ENCODE data around the gene USF2. TPM values are rescaled to one million over a fixed set of nuclear protein-coding genes. Genes with fewer than 3 reads are reported as not detected.
A peak's percentile ranks its signal among the peaks of the same experiment; 100 is the strongest.

Gene USF2
- polyA plus RNA-seq, 1 donor: 174 TPM

- DNase-seq: no peak
These were observed 6.5 kb upstream of the USF2 start for GRCh38 chr19:35262101-35262761.

DNA sequence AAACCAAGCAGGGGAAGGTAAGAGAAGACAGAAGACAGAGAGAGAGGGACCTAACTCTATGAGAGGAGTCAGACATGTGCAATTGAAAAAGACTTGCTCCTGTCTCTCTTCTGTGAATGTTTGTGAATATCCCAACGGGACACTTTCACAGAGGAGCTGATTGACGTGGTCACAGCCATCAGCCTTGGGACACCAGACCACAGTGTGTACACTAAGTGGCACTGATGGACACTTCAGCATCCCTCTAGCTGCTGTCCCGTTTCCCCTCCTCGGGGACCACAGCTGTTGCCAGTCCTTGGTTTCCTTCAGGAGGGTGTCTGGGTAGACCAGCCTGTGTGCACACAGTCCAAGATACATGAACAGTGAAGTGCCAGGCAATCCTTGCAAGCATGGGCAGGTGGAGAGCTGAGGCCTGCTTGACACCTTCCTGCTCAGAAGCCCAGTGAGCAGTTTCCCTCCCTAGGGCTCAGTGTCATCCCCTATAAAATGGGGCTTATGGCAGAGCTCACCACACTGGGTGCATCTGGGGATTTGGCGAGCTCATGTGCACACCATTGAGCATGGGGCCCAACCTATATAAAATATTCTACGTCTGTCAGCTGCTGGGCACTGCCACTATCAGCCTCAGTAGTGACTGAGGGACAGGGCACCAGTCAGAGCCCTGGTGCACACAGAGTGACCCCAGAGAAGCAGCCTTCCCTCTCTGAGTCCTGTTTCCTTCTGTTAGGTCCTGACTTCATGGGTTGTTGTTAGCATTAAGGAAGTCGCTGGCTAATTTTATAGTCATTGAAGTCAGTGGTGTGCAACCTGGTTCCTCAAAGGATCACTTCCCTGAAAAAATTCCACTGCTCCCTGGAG lies 4.3 kb upstream of the USF2 start:
- no peak for DNase-seq

DNA sequence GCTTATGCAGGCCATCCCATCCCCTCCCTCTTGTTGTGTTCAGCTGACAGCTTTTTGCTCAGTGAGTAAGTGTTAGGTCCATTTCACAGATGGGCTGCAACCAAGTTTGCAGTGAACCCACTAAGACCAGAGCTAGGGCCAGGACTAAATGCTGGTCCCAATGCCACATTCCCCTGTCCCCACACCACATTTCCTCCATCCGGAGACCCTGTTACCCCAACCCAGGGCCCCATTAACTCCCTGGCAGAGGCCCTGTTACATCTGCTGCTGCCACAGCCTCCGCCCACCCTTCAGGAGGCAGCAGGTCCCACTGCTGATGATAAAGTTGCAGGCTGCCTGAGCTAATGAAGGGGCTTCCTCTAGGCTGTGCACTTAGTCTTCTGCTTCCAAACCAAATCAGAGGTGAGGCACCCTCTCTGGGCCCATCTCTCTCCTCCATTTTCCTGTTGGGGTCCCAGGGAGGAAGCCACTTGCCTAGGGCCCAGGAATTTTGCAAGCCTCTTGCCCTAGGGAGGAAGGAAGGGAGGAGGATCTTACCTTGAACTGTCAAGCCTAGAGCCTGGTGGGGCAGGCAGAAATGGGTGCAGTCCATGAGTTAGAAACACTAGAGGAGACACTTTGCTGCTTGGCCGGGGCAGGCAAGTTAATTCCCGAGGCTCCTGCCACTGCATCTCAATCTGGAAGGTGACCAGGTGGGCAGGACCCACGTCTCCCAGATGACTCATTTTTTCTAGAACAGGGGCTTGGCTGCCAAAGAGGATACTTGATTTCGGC lies 3.4 kb upstream of the USF2 start:
- DNase-seq: no peak

- no peak for DNase-seq
These were observed 2.8 kb upstream of the USF2 start for GRCh38 chr19:35265900-35266519.

DNA sequence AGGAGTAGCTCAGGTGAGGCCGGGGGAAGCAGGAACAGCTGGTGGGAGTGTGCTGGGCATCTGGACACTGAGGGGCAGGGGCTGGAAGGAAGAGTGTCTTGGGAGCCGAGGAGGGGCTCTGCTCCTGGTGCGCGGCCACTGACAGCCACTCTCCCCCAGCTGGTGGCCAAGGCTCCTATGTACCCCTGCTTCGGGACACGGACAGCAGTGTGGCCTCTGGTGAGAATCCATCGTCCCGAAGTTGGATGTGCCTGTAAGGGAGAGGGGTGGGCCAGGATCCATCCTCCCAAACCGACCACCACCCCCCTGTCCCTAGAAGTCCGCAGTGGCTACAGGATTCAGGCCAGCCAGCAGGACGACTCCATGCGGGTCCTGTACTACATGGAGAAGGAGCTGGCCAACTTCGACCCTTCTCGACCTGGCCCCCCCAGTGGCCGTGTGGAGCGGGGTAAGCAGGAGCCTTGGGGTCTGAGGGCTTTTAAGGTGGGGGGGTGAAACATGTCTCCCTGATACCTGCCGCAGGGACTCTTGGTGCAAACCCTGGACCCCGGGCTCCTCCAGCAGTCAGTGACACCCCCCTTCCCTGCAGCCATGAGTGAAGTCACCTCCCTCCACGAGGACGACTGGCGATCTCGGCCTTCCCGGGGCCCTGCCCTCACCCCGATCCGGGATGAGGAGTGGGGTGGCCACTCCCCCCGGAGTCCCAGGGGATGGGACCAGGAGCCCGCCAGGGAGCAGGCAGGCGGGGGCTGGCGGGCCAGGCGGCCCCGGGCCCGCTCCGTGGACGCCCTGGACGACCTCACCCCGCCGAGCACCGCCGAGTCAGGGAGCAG lies 2.0 kb upstream of the USF2 start:
- no peak for DNase-seq

- DNase-seq: no peak
These were observed 1.4 kb upstream of the USF2 start for GRCh38 chr19:35267353-35267817.

DNA sequence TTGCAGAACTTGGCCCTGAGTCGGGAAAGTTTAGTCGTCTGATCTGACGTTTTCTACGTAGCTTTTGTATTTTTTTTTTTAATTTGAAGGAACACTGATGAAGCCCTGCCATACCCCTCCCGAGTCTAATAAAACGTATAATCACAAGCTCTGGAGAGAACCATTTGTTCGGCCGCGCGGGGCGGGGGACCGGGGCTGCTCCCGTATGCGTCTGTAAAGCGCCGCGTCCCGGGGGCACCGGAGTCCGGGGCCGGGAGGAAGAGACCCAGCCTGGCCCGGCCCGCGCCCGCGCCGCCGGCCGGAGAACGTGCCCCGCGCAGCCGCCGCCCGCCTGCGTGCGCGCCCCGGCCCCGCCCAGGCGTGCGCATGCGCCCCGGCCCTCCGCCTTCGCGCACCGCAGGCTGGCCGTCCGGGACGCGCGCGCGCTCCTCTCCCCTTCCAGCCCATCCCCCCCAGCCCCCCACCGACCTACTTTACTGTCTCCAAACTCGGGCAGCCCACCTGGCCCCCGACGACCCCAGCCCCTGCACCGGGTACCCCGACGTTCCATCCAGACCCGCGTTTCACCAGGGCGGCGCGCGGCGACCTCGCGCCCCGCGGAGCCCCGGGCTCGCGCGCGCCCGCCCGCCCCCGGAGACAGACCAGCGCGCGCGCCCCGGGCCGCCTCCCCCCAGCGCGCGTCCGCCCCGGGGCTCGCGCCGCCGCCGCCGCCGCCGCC lies 785 bp upstream of the USF2 start:
- peak; percentile 57 for DNase-seq

GRCh38 chr19:35269438-35270117 lies 816 bp downstream of the USF2 start:
- peak; percentile 84 for DNase-seq

- no peak for DNase-seq
These were observed 1.6 kb downstream of the USF2 start for GRCh38 chr19:35270381-35270811.

- no peak for DNase-seq
These were observed 2.8 kb downstream of the USF2 start for GRCh38 chr19:35271546-35271945.

DNA sequence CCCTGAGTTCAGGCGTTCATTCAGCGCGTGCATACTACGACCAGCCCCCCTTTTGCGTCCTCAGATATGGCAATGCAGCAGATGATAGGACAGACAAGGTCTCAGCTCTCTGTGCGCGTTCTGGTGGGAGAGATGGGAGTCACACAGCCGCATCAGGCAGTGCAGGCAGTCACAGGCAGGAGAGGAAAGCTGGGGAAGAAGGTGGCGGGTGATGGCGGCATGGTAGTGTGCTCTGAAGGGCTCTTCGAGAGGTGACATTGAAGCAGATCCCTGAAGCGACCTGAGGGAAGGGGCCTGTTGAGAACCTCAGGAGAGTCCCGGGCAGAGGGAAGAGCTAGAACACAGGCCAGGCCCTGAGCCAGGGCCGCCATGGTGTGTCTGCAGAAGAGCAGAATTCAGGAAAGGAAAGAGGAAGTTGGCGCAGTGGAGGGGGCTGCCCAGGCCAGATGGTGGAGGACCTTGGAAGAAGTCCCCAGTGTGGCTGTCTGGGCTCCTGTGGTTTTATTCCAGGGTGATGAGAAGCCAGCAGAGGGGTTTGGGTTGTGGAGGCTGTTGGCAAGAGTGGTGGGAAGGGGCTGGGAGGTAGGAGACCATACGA lies 3.5 kb downstream of the USF2 start:
- DNase-seq: no peak

DNA sequence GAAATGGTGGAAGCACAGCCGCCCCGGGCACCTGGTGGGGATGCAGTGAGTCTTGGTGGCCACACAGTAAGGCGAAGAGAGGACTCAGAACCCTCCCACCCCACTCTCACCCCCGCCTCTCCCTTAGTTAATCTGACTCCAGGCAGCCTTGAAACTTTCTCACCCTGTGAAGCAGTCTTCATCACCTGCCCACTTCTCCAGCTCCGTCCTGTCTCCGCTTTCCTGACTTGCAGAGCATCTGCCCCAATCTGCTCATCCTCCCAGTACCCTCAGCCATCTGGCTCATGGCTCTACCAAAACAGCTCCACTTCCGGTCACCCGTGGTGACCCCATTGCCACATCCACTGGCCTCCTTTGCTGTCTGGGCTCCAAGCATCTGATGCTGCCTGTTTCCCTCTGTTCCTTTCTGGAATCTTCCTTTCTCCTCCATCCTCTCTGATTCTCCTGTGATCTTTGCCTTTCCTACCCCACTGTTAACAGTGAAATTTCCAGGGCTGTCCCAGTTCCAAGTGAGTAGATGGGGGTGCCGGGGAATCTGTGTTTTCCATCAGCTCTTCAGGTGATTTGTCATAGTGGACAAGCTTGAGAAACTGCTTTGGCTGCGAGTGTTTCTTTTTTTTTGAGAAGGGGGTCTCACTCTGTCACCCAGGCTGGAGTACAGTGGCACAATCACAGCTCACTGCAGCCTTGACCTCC lies 4.3 kb downstream of the USF2 start:
- DNase-seq: no peak

- DNase-seq: no peak
These were observed 5.0 kb downstream of the USF2 start for GRCh38 chr19:35273686-35274259.

DNA sequence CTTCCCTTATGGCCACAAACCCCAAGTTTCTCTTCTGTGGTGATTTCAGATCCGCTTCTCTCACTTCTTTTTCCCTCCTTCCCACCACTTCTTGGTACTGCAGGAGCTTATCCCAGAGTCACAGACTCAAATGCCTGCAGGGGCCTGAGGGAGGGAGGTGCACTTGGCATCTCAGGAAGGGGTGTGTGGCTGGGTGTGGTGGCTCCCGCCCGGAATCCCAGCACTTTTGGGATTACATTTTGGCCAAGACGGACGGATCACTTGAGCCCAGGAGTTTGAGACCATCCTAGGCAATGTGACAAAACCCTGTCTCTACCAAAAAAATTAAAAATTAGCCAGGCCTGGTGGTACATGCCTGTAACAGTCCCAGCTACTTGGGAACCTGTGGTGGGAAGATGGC lies 5.6 kb downstream of the USF2 start:
- no peak for DNase-seq

- no peak for DNase-seq
These were observed 8.0 kb downstream of the USF2 start for GRCh38 chr19:35276706-35277281.

GRCh38 chr19:35278578-35279284 lies 10.0 kb downstream of the USF2 start:
- DNase-seq: no peak

DNA sequence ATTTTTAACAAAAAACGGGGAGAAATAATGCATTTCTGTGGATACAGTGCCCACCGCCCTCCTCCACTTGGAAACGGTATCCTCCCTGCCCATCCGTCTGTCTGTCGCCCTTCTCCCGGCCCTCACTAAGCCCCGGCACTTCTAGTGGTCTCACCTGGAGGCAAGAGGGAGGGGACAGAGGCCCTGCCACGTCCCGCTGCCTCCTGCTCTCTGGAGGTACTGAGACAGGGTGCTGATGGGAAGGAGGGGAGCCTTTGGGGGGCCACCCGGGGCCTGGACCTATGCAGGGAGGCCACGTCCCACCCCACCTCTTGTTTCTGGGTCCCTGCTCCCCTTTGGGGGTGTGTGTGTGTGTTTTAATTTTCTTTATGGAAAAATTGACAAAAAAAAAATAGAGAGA lies 10.6 kb downstream of the USF2 start:
- no peak for DNase-seq
